ENCODE data around the gene PLCE1.

Gene PLCE1

GRCh38 chr10:94016727-94017714, 23.3 kb downstream of the PLCE1 start:
- H4K20me1 ChIP-seq (ENCODE audit: insufficient read depth, low read length, poor library complexity, severe bottlenecking) = no peaks in the 10 kb centered on the region
- no peak for TF ChIP-seq EZH2phosphoT487 (IDR thresholded peaks at IDR 0.05; ENCODE audit: borderline replicate concordance)
- TF ChIP-seq CTCF (conservative IDR thresholded peaks at IDR 0.05; ENCODE audit: low read length) = no peak
- no peaks in the 10 kb centered on the region for H3K27me3 ChIP-seq (ENCODE audit: insufficient read depth, low read length, poor library complexity, severe bottlenecking)
- H3K4me1 ChIP-seq (ENCODE audit: insufficient read depth, low read length, poor library complexity, severe bottlenecking) = no peaks in the 10 kb centered on the region
- no peaks in the 10 kb centered on the region for H3F3A ChIP-seq (ENCODE audit: low read depth)
- H3K9me2 ChIP-seq (replicated peaks; ENCODE audit: low read depth, low read length) = no peaks in the 10 kb centered on the region
- H3K4me2 ChIP-seq (ENCODE audit: low read depth, low read length, poor library complexity, severe bottlenecking) = no peak overlapping the region
- no peaks in the 10 kb centered on the region for H3K36me3 ChIP-seq (ENCODE audit: insufficient read depth, low read length)
- H3K4me3 ChIP-seq (ENCODE audit: low read length, poor library complexity, severe bottlenecking) = no peak overlapping the region
- H3K9me3 ChIP-seq (ENCODE audit: insufficient read depth, low read depth, low read length) = no peaks in the 10 kb centered on the region
- no peaks in the 10 kb centered on the region for H3K79me2 ChIP-seq (ENCODE audit: insufficient read depth, low read length)
- H3K9ac ChIP-seq (ENCODE audit: low read depth, low read length, poor library complexity, severe bottlenecking) = no peak overlapping the region
- no peak overlapping the region for H2AFZ ChIP-seq (ENCODE audit: low read length)

- no peak overlapping the region for H2AFZ ChIP-seq (ENCODE audit: low read length)
- H3K9me3 ChIP-seq (ENCODE audit: insufficient read depth, low read depth, low read length) = no peaks in the 10 kb centered on the region
- no peaks in the 10 kb centered on the region for H3K4me1 ChIP-seq (ENCODE audit: insufficient read depth, low read length, poor library complexity, severe bottlenecking)
- no peaks in the 10 kb centered on the region for H3F3A ChIP-seq (ENCODE audit: low read depth)
- no peak for TF ChIP-seq CTCF (conservative IDR thresholded peaks at IDR 0.05; ENCODE audit: low read length)
- TF ChIP-seq EZH2phosphoT487 (IDR thresholded peaks at IDR 0.05; ENCODE audit: borderline replicate concordance) = no peak
- no peaks in the 10 kb centered on the region for H3K36me3 ChIP-seq (ENCODE audit: insufficient read depth, low read length)
- no peaks in the 10 kb centered on the region for H3K79me2 ChIP-seq (ENCODE audit: insufficient read depth, low read length)
- H3K9me2 ChIP-seq (replicated peaks; ENCODE audit: low read depth, low read length) = no peaks in the 10 kb centered on the region
- no peak overlapping the region for H3K4me2 ChIP-seq (ENCODE audit: low read depth, low read length, poor library complexity, severe bottlenecking)
- no peaks in the 10 kb centered on the region for H4K20me1 ChIP-seq (ENCODE audit: insufficient read depth, low read length, poor library complexity, severe bottlenecking)
- no peak overlapping the region for H3K4me3 ChIP-seq (ENCODE audit: low read length, poor library complexity, severe bottlenecking)
- H3K9ac ChIP-seq (ENCODE audit: low read depth, low read length, poor library complexity, severe bottlenecking) = no peak overlapping the region
- no peaks in the 10 kb centered on the region for H3K27me3 ChIP-seq (ENCODE audit: insufficient read depth, low read length, poor library complexity, severe bottlenecking)
Measured at GRCh38 chr10:94018107-94018506, 24.4 kb downstream of the PLCE1 start.

- Histone ChIP-seq H3K4me1 (ENCODE audit: insufficient read depth, low read length, poor library complexity, severe bottlenecking) (no peaks in the 10 kb centered on the region), H3K79me2 (ENCODE audit: insufficient read depth, low read length) (no peaks in the 10 kb centered on the region), H4K20me1 (ENCODE audit: insufficient read depth, low read length, poor library complexity, severe bottlenecking) (no peaks in the 10 kb centered on the region), H3K36me3 (ENCODE audit: insufficient read depth, low read length) (no peaks in the 10 kb centered on the region), H3K27me3 (ENCODE audit: insufficient read depth, low read length, poor library complexity, severe bottlenecking) (no peaks in the 10 kb centered on the region), H3K9me3 (ENCODE audit: insufficient read depth, low read depth, low read length) (peaks cover 4% of the 10 kb centered on the region; the same call in 1 of the 2 replicates), H3K4me3 (ENCODE audit: low read length, poor library complexity, severe bottlenecking) (no peak overlapping the region), H2AFZ (ENCODE audit: low read length) (no peak overlapping the region), H3K9me2 (replicated peaks; ENCODE audit: low read depth, low read length) (no peaks in the 10 kb centered on the region), H3K9ac (ENCODE audit: low read depth, low read length, poor library complexity, severe bottlenecking) (no peak overlapping the region), H3K4me2 (ENCODE audit: low read depth, low read length, poor library complexity, severe bottlenecking) (no peak overlapping the region), H3F3A (ENCODE audit: low read depth) (no peaks in the 10 kb centered on the region)
- no peak for TF ChIP-seq CTCF (conservative IDR thresholded peaks at IDR 0.05; ENCODE audit: low read length)
Measured at GRCh38 chr10:94023906-94024305, 30.2 kb downstream of the PLCE1 start.
